KBM-7 (cell line): Measurements from ENCODE around the gene GRIK5.
A peak's percentile ranks its signal among the peaks of the same experiment; 100 is the strongest.

Experiments used
- DNase-seq: peaks from one replicate; pipeline ENCODE4 v3.0.0-alpha.2; 2015
- in situ Hi-C: fragments of 300-500 bp; cut with MboI; formaldehyde crosslinking; loops from 2 replicates; pipeline ENCODE4 v1.14.3; 2020; ENCODE audit warnings: low sequenced_read_pairs, low pct_unique_long_range_greater_than_20kb, mixed read lengths

GRIK5 gene

GRCh38 chr19:42080764-42081375 is 10.9 kb upstream of the GRIK5 start:
- in situ Hi-C loops: no loop called here
- DNase-seq: no peak

GRCh38 chr19:42079886-42080763 is 10.1 kb upstream of the GRIK5 start:
- no peak for DNase-seq

GRCh38 chr19:42079276-42079669 is 9.3 kb upstream of the GRIK5 start:
- in situ Hi-C loops: no loop called here
- no peak for DNase-seq

More at GRCh38 chr19:42079886-42080763, 10.1 kb upstream of the GRIK5 start:
- in situ Hi-C loops: no loop called here

- in situ Hi-C loops: no loop called here
- no peak for DNase-seq
These were observed 8.7 kb upstream of the GRIK5 start for GRCh38 chr19:42078538-42079275.

- in situ Hi-C loops: no loop called here
- DNase-seq: no peak
These were observed 8.1 kb upstream of the GRIK5 start for GRCh38 chr19:42078058-42078457.

GRCh38 chr19:42076380-42076944 is 6.5 kb upstream of the GRIK5 start:
- peak; percentile 12 for DNase-seq
- in situ Hi-C loops: no loop called here

- in situ Hi-C loops: no loop called here
- peak; percentile 100 for DNase-seq
These were observed 5.8 kb upstream of the GRIK5 start, which contains the start of gene ZNF574 for GRCh38 chr19:42075616-42076379. Gene ZNF574 (plus strand): TSS chr19:42076166. CDS start chr19:42078607, 2,441 bp downstream.

GRCh38 chr19:42075364-42075615 is 5.3 kb upstream of the GRIK5 start:
- DNase-seq: no peak
- in situ Hi-C loops: no loop called here

- DNase-seq: peak; percentile 12
- in situ Hi-C loops: no loop called here
These were observed 4.7 kb upstream of the GRIK5 start for GRCh38 chr19:42074513-42075363.

- no peak for DNase-seq
- in situ Hi-C loops: no loop called here
These were observed 1.2 kb upstream of the GRIK5 start for GRCh38 chr19:42071247-42071646.

- DNase-seq: peak; percentile 54
- in situ Hi-C loops: no loop called here
These were observed 1.0 kb downstream of the GRIK5 start for GRCh38 chr19:42068756-42069571.

- DNase-seq: no peak
- in situ Hi-C loops: no loop called here
These were observed 1.6 kb downstream of the GRIK5 start for GRCh38 chr19:42068361-42068755.

- no peak for DNase-seq
- in situ Hi-C loops: no loop called here
These were observed 2.6 kb downstream of the GRIK5 start for GRCh38 chr19:42067315-42067888.

- peak; percentile 47 for DNase-seq
- in situ Hi-C loops: no loop called here
These were observed 3.8 kb downstream of the GRIK5 start for GRCh38 chr19:42066075-42066754.

GRCh38 chr19:42065511-42065910 is 4.5 kb downstream of the GRIK5 start:
- DNase-seq: no peak
- in situ Hi-C loops: no loop called here

GRCh38 chr19:42065051-42065450 is 5.0 kb downstream of the GRIK5 start:
- in situ Hi-C loops: no loop called here
- no peak for DNase-seq

GRCh38 chr19:42064432-42064831 is 5.6 kb downstream of the GRIK5 start:
- in situ Hi-C loops: no loop called here
- no peak for DNase-seq
